Endothelial cell (in vitro differentiated cells): ENCODE data around the gene KRTAP5-7. TPM values are rescaled to one million over a fixed set of nuclear protein-coding genes. Genes with fewer than 3 reads are reported as not detected.
A peak's percentile ranks its signal among the peaks of the same experiment; 100 is the strongest.
"Not testable (repeated sequence)": the region's sequence is repeated elsewhere in the genome, so short reads cannot be mapped to it uniquely, and the experiment has no call there.

Experiments
- DNase-seq: peaks from one replicate; pipeline ENCODE4 v3.0.0; 2021; ENCODE audit warnings: low spot score
- H3K27ac Mint-ChIP-seq: one replicate; pipeline ENCODE4 v1.8.0; 2021; ENCODE audit warnings: mixed read lengths, inconsistent platforms; ENCODE audit not compliant: unreplicated experiment
- H3K27me3 Mint-ChIP-seq: one replicate; pipeline ENCODE4 v1.8.0; 2021; ENCODE audit warnings: mild to moderate bottlenecking, moderate library complexity, mixed read lengths, inconsistent platforms; ENCODE audit not compliant: unreplicated experiment
- H3K36me3 Mint-ChIP-seq: one replicate; pipeline ENCODE4 v1.8.0; 2021; ENCODE audit warnings: mild to moderate bottlenecking, low read depth, mixed read lengths, inconsistent platforms; ENCODE audit not compliant: unreplicated experiment
- H3K4me1 Mint-ChIP-seq: one replicate; pipeline ENCODE4 v1.8.0; 2021; ENCODE audit warnings: mild to moderate bottlenecking, mixed read lengths, inconsistent platforms; ENCODE audit not compliant: unreplicated experiment
- H3K4me3 Mint-ChIP-seq: one replicate; pipeline ENCODE4 v1.8.0; 2021; ENCODE audit warnings: mild to moderate bottlenecking, mixed read lengths, inconsistent platforms; ENCODE audit not compliant: unreplicated experiment
- H3K9me3 Mint-ChIP-seq: one replicate; pipeline ENCODE4 v1.8.0; 2021; ENCODE audit warnings: mixed read lengths, inconsistent platforms; ENCODE audit not compliant: unreplicated experiment
- CTCF ChIP-seq: fragments of 200-600 bp; sonication (generic); IDR thresholded peaks from one replicate; pipeline ENCODE4 v1.5.0; 2021; ENCODE audit warnings: antibody characterized with exemption; ENCODE audit not compliant: unreplicated experiment
- long read RNA-seq: library from polyadenylated mRNA; unstranded; transcript quantifications from one replicate; pipeline ENCODE4 v2.0.0, GENCODE V29; 2020; ENCODE audit not compliant: unreplicated experiment
- total RNA-seq: library from RNA; stranded (reverse); fragmentation: NEBNext Ultra II Directional; extraction: Animal tissue kit (Norgen Biotek cat#: 25700); gene quantifications from one replicate; pipeline ENCODE4 v1.2.1, GENCODE V29; 2021; ENCODE audit not compliant: unreplicated experiment

The KRTAP5-7 gene, protein sequence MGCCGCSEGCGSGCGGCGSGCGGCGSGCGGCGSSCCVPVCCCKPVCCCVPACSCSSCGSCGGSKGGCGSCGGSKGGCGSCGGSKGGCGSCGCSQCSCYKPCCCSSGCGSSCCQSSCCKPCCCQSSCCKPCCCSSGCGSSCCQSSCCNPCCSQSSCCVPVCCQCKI
- total RNA-seq: not detected
- long read RNA-seq: 0 reads

- not testable (repeated sequence) for H3K27ac Mint-ChIP-seq, H3K9me3 Mint-ChIP-seq, H3K27me3 Mint-ChIP-seq, H3K4me3 Mint-ChIP-seq, H3K36me3 Mint-ChIP-seq, DNase-seq
- peaks cover 11% of the 10 kb centered on the region for H3K4me1 Mint-ChIP-seq
Observed at GRCh38 chr11:71526796-71527575, at the start of gene KRTAP5-7. Gene KRTAP5-7 (plus strand): TSS chr11:71527267. CDS start chr11:71527301, 34 bp downstream.

DNA sequence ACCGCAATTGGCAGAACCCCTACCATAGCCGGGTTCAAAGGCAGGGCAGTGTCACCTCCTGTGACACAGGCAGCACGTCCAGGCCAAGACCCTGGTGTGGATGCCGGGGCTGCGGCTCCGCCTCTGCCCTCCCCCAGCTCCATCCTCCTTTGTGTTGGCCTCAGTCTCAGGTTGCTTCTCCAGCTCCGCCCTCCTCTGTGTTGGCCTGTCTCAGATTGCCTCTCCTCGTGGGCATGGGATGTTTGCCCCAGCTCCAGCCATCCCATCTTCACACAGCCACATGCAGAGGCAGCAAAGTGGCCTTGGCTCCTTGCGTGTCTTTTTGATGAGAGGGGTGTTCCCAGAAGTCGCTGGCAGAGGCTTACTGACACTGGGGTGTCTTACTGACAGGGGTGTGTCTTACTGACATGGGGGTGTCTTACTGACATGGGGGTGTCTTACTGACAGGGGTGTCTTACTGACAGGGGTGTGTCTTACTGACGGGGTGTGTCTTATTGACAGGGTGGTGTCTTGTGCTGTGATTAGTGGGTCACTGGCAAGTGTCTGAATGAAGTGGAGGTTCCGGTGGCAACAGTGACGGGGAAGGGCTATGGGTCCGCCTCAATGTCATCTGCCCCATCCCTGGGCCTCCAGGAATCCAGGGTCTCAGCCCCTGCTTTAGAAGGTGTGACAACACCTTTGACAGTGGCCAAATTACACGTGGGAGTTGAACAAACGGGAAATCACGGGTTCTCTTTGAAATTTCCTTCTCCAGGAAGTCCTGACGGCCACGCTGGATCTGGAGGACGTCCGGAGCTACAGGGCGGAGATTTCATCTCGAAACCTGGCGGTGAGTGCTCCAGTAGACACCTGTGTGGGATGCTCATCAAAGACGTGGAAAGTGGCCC lies 49.2 kb upstream of the KRTAP5-7 start:
- H3K36me3 Mint-ChIP-seq: peaks cover 44% of the 10 kb centered on the region
- H3K27me3 Mint-ChIP-seq: peaks cover 8% of the 10 kb centered on the region
- peaks cover 9% of the 10 kb centered on the region for H3K4me1 Mint-ChIP-seq
- no peaks in the 10 kb centered on the region for H3K9me3 Mint-ChIP-seq
- H3K4me3 Mint-ChIP-seq: no peak overlapping the region
- no peak overlapping the region for H3K27ac Mint-ChIP-seq
- no peak for TF ChIP-seq CTCF
- no peak for DNase-seq

- Mint-ChIP-seq H3K27me3 (peaks cover 8% of the 10 kb centered on the region), H3K4me3 (no peak overlapping the region), H3K27ac (no peak overlapping the region), H3K4me1 (peaks cover 8% of the 10 kb centered on the region), H3K36me3 (peaks cover 50% of the 10 kb centered on the region), H3K9me3 (no peaks in the 10 kb centered on the region)
- no peak for DNase-seq
- TF ChIP-seq CTCF: no peak
Observed at GRCh38 chr11:71478528-71478840, 48.6 kb upstream of the KRTAP5-7 start.

GRCh38 chr11:71481101-71481960 lies 45.7 kb upstream of the KRTAP5-7 start:
- no peak for DNase-seq
- Mint-ChIP-seq H3K27ac (no peak overlapping the region), H3K36me3 (peaks cover 71% of the 10 kb centered on the region), H3K4me1 (peaks cover 8% of the 10 kb centered on the region), H3K4me3 (peak overlapping the region; percentile 39), H3K27me3 (peaks cover 10% of the 10 kb centered on the region), H3K9me3 (no peaks in the 10 kb centered on the region)
- TF ChIP-seq CTCF: no peak

DNA sequence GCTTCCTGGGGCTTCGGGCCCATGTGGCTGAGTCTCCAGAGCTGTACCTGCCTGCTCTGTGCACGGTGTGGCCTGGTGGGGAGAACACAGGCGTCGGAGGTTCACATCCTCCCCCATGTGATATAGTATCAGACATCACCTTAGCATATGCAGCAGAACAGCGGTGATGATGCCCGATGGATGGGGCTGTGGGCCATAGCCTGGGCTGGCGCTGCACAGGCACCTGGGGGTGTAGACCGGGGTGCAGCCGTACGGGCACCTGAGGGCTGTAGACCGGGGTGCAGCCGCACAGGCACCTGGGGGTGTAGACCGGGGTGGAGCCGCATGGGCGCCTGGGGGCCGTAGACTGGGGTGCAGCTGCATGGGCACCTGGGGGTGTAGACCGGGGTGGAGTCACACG lies 44.9 kb upstream of the KRTAP5-7 start:
- TF ChIP-seq CTCF: no peak
- Mint-ChIP-seq H3K4me3 (no peak overlapping the region), H3K4me1 (peaks cover 8% of the 10 kb centered on the region), H3K9me3 (no peaks in the 10 kb centered on the region), H3K36me3 (peaks cover 71% of the 10 kb centered on the region), H3K27ac (no peak overlapping the region), H3K27me3 (peaks cover 10% of the 10 kb centered on the region)
- DNase-seq: no peak
